Femur (tissue), 1 donor: ENCODE data around the gene POU6F2.

Experiments
- DNase-seq: peaks from one replicate; pipeline ENCODE4 v3.0.0-alpha.2; 2017

The POU6F2 gene

GRCh38 chr7:39260279-39260844 lies 282.7 kb downstream of the POU6F2 start:
- no peak for DNase-seq

DNA sequence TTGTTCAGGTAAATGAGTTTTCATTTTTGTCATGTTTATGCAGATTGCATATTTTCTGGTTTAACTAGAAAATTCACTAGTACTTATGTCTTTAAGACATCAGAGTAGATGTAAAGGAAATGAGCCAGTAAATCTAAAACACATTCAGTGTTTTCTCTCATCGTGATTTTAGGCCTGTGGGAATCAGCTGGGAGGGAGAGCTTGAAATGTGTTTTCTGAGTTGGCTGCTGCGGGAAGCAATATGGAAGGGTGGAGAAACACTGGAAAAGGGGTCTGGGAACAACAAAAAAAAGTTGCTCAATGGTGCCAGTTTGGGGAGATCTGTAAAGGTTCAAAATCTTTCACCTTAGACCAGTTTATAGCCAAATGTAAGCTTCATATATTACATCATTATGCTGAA lies 284.1 kb downstream of the POU6F2 start:
- DNase-seq: no peak

GRCh38 chr7:39265641-39266591 lies 288.2 kb downstream of the POU6F2 start:
- DNase-seq: no peak

- no peak for DNase-seq
Observed at GRCh38 chr7:39269034-39269433, 291.3 kb downstream of the POU6F2 start.

DNA sequence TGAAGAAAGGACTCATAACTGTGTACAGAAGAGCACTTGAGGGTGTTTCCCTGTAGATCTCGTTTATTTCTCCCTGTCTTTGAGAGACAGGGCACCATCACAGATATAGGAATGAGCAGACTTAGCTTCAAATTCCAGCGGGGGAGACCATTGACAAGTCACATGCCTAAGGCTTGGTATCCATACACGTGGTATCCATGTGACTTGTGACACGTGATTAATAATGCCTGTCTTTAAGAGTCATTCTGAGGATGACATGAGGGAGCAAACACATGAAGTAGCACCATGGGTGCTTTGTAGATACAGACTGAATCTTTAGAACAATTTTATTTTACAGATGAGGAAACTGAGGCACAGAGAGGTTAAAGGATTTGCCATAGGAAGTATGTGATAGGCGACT lies 292.3 kb downstream of the POU6F2 start:
- no peak for DNase-seq

GRCh38 chr7:39271402-39271801 lies 293.7 kb downstream of the POU6F2 start:
- peak; percentile 86 for DNase-seq

DNA sequence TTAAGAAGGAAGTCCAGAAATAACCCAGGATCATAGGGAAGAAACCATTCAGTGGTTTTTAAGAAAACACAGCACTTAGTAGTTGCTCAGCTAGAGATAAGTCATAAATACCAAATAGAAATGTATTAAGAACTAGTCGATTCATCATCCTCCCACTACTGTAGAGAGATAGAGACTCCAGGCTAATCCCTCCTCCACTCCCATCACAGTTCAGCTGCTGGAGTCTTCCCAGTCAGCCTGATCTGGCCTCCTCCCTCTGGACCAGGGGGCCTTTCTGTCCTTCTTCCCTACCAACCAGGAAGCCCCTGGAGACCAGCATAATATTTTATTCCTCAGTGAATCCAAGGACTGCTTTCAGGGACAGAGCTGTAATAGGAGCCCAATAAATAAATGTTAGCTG lies 294.4 kb downstream of the POU6F2 start:
- DNase-seq: no peak

GRCh38 chr7:39272691-39273090 lies 295.0 kb downstream of the POU6F2 start:
- DNase-seq: no peak

DNA sequence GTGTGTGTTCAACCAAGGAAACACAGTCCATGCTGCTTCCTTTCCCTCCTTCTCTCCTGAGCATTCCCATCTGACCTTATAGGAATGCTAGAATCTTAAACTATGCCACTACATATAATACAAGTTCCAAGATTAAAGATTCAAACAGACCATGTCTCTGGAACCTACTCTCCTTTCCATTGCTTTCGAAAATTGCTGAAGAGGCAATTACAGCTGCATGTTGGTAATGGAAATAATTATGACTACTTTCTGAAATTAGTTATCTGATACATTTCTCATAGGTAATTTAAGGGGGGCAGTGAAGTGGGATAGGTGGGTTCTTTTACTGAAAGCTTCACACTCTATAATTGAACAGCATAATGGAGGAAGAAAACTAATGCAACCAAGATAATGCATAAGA lies 302.6 kb downstream of the POU6F2 start:
- no peak for DNase-seq

GRCh38 chr7:39285256-39285655 lies 307.5 kb downstream of the POU6F2 start:
- no peak for DNase-seq

DNA sequence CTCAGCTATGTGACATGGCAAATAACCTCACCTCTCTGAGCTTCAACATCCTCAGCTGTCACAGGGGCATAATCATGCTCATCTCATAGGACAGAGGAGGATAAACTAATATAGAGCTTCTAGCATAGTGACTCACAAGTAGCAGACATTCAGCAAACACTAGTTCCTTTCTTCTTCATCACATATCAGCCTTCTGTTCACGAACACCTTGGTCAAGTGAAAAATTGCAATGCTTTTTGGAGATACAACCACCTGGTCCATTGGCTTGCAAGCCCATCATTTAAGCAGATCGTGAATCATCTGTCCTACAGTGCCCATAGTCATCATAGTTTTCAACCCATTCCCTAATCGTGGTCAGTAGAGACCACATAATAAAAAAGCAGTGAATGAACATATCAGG lies 310.6 kb downstream of the POU6F2 start:
- no peak for DNase-seq

GRCh38 chr7:39291628-39292410 lies 314.1 kb downstream of the POU6F2 start:
- no peak for DNase-seq

GRCh38 chr7:39293056-39293823 lies 315.5 kb downstream of the POU6F2 start:
- DNase-seq: no peak

GRCh38 chr7:39294022-39294421 lies 316.3 kb downstream of the POU6F2 start:
- DNase-seq: no peak

- DNase-seq: no peak
Observed at GRCh38 chr7:39295796-39296195, 318.1 kb downstream of the POU6F2 start.

DNA sequence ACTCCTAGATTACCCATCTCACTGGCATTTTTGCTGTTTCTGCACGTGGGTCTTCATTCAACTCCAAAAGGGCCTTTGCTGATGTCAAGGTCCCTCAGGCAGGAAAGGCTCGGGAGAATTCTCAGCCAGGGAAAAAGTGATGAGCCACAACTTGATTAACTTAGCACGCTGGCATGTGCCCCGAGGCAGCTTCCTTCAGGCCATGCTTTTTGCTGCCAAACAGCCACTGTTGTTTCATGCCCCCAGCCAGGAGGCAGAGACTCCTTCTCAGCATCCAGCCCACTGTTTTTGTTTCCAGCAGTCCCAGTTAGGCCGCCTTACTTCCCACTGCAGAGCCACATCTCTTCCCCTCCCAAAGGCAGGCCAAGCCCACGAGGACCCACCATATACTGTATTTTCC lies 322.0 kb downstream of the POU6F2 start:
- no peak for DNase-seq

DNA sequence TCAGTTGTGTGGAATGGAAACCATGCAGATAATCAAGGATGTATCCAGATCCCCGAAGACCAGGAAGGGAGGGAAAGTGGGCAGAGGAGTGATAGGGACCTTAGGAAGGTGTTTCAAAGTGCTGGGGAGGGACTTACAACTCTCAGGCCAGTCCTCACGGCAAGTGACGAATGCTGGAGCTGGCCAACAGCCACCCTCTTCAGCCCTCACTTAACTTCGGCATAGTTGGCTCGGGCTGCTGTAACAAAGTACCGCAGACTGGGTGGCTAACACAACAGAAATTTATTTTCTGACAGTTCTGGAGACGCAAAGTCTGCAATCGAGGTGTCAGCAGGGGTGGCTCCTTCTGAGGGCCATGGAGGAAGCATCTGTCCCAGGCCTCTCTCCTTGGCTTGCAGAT lies 322.6 kb downstream of the POU6F2 start:
- DNase-seq: no peak

DNA sequence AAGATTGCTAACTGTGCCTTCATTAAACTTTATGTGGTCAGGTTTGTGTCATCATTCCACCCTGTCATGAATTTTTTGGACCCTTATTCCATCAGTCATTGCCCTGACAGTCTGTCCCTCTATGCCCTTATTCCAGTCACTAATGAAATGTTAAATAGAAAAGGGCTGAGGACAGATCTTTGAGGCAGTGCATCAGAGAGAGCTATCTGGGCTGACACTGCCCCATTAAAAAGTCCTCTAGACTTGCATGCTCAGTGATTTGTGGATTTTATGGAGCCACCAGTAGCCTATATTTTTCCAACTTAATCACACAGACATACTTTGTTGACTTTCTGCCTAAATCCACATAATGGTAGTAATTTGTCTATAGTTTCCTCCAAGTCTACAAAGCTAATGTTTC lies 323.8 kb downstream of the POU6F2 start:
- no peak for DNase-seq

GRCh38 chr7:39304178-39304577 lies 326.5 kb downstream of the POU6F2 start:
- no peak for DNase-seq

GRCh38 chr7:39304668-39305405 lies 327.1 kb downstream of the POU6F2 start:
- no peak for DNase-seq

- DNase-seq: no peak
Observed at GRCh38 chr7:39306016-39306570, 328.4 kb downstream of the POU6F2 start.

DNA sequence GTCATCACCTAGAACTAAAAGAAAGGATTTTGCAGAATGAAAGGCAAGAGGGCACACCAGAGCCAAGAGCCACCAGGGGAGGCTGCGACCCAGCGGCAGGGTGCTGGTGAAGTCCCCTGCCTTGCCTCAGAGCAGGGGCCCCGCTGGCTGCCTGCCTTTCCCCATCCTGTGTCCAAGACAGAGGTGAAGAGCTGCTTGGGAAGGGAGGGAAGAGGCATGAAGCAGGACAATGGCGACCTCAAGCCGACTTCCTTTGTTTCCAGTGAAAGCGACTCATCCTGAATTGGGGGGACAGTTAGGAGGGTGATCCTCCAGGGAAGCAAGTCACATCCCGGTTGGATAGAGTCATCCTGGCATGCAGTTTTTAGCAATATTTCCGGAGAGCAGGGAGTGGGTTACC lies 333.0 kb downstream of the POU6F2 start:
- DNase-seq: no peak
